GM19240 (cell line): ENCODE measurements around the gene PORCN.
"Not testable (repeated sequence)": the region's sequence is repeated elsewhere in the genome, so short reads cannot be mapped to it uniquely, and the experiment has no call there.

Source experiments
- DNase-seq: peaks from one replicate; pipeline ENCODE4 v3.0.0; 2011; ENCODE audit warnings: low spot score; ENCODE audit not compliant: insufficient read length

Gene PORCN

GRCh38 chrX:48539345-48540027 lies 30.7 kb downstream of the PORCN start, which contains the start of gene TBC1D25:
TSS of gene TBC1D25 (plus strand) at chrX:48539714. CDS start at chrX:48539798, 84 bp downstream.
- DNase-seq: peak; percentile 71

DNA sequence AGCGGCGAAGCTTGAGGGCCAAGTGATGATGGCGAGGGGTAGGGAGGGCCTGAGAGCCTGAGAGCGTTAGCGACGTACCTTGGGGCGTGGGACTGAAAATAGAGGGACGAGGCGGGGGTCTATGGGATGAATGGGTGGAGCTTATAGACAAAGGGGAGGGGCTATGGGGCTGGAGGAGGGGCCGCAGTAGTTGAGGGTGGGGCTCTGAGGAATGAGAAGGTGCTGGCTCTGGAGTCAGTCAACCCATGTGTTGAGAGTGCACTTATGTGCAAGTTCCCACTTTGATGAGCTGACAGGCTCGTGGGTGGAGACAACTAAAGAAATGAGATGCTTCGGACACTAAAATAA lies 31.2 kb downstream of the PORCN start:
- DNase-seq: no peak

DNA sequence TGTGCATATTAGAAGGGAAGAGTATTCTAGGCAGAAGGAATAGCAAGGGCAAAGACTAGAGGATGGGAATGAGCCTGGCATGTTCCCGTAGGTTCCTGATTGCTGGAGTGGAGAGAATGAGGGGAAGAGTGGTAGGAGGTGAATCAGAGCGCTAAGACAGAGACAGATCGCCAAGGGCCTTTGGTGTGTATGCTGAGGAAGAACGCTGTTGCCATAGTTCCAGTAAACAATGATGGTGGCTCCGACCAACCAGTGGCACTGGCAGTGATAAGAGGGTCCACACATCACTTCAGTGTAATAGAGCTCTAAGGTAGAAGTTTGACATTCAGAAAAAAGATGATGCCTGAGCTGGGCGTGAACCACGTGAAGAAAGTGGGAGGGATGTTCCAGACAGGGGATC lies 31.7 kb downstream of the PORCN start:
- DNase-seq: no peak

GRCh38 chrX:48541140-48541814 lies 32.5 kb downstream of the PORCN start:
- no peak for DNase-seq

DNA sequence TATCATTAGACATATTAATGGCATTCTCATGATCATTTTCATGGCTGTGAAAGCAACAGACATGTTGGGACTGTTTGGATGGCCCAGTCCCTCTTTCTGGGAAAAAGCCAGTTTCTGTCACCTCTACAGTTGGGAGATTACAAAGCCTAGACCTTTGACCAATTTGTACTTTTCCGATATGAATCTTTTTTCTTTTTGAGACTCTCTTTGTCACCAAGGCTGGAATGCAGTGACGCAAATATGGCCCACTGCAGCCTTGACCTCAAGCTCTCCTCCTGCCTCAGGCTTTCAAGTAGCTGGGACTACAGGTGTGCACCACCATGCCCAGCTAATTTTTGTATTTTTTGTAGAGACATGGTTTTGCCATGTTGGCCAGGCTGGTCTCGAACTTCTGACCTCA lies 40.1 kb downstream of the PORCN start:
- DNase-seq: no peak

- not testable (repeated sequence) for DNase-seq
These were observed 47.0 kb downstream of the PORCN start for GRCh38 chrX:48555731-48556325.

GRCh38 chrX:48558271-48558670 lies 49.5 kb downstream of the PORCN start:
- DNase-seq: no peak

DNA sequence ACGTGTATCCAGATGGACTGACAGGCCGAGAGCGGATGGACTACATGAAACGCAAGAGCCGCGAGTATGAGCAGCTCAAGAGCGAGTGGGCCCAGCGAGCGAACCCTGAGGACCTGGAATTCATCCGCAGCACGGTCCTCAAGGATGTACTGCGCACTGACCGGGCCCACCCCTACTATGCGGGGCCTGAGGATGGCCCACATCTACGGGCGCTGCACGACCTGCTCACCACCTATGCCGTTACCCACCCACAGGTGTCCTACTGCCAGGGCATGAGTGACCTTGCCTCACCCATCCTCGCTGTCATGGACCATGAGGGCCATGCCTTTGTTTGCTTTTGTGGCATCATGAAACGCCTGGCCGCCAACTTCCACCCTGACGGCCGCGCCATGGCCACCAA lies 50.8 kb downstream of the PORCN start:
- DNase-seq: no peak

DNA sequence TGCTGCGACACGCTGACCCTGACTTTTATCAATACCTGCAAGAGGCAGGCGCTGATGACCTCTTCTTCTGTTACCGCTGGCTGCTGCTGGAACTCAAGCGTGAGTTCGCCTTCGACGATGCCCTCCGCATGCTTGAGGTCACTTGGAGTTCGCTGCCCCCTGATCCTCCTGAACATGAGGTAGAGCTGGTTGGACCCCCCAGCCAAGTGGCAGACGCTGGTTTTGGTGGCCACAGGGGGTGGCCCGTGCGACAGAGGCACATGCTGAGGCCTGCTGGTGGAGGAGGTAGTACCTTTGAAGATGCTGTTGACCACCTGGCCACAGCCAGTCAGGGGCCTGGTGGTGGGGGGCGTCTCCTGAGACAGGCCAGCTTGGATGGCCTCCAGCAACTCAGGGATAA lies 51.3 kb downstream of the PORCN start:
- no peak for DNase-seq

- DNase-seq: no peak
These were observed 51.9 kb downstream of the PORCN start for GRCh38 chrX:48560681-48561080.

GRCh38 chrX:48569958-48570357 lies 61.2 kb downstream of the PORCN start:
- DNase-seq: no peak
